Heart right ventricle (tissue), 16 donors: Measurements from ENCODE around the gene SEMA3E. TPM values are rescaled to one million over a fixed set of nuclear protein-coding genes. Genes with fewer than 3 reads are reported as not detected.

ENCODE experiments used
- ATAC-seq, 8 donors: fragments of 200-7000 bp; cut with Tn5 transposase; one replicate each; pipeline ENCODE4 v1.9.1; 2020; ENCODE audit warnings: mild to moderate bottlenecking in 8 of 8, moderate library complexity in 8 of 8, moderate number of reproducible peaks in 1 of 8
- DNase-seq, 2 donors: peaks; one replicate each; pipeline ENCODE4 v3.0.0-alpha.2; 2020
- H3K27ac ChIP-seq, 10 donors: fragments of 200-600 bp; sonication (generic) in 2 of 10; one replicate each; pipeline versions ENCODE4 v1.5.0 to v1.8.0; 2020 to 2022; ENCODE audit warnings: mild to moderate bottlenecking in 3 of 10
- H3K27me3 ChIP-seq, 7 donors: fragments of 200-600 bp; one replicate each; pipeline ENCODE4 v1.8.0; 2021 to 2022; ENCODE audit warnings: mild to moderate bottlenecking in 2 of 7
- H3K36me3 ChIP-seq, 9 donors: fragments of 200-600 bp; sonication (generic) in 1 of 9; one replicate each; pipeline versions ENCODE4 v1.5.0 to v1.8.0; 2020 to 2022; ENCODE audit warnings: mild to moderate bottlenecking in 2 of 9
- H3K4me1 ChIP-seq, 9 donors: fragments of 200-600 bp; sonication (generic) in 1 of 9; one replicate each; pipeline versions ENCODE4 v1.5.0 to v1.8.0; 2020 to 2022; ENCODE audit warnings: mild to moderate bottlenecking in 4 of 9
- H3K4me3 ChIP-seq, 10 donors: fragments of 200-600 bp; sonication (generic) in 2 of 10; one replicate each; pipeline versions ENCODE4 v1.5.0 to v1.8.0; 2020 to 2022; ENCODE audit warnings: mild to moderate bottlenecking in 7 of 10, moderate library complexity in 2 of 10
- H3K9me3 ChIP-seq, 11 donors: fragments of 200-600 bp in 10 of 11; sonication (generic) in 2 of 11; one replicate each; pipeline versions ENCODE4 v1.5.0 to v1.8.0; 2013 to 2022; ENCODE audit warnings: mild to moderate bottlenecking in 2 of 11, control low read depth in 1 of 11, moderate library complexity in 1 of 11
- CTCF ChIP-seq, 9 donors: fragments of 200-600 bp; sonication (generic) in 2 of 9; IDR thresholded peaks; one replicate each; pipeline versions ENCODE4 v1.5.0 to v1.8.0; 2021 to 2022; ENCODE audit warnings: antibody characterized with exemption in 9 of 9, mild to moderate bottlenecking in 5 of 9, moderate library complexity in 1 of 9
- WGBS, 2 donors: extraction: QIAGEN DNeasy Blood & Tissue Kit; methylation state at CpG; one replicate each; pipeline ENCODE4 v1.1.7; 2013; ENCODE audit warnings: inconsistent platforms in 1 of 2; 5-methylcytosine and 5-hydroxymethylcytosine counted together
- intact Hi-C, 10 donors: fragments of 100-400 bp; cut with DNase I; formaldehyde crosslinking; loops; one replicate each; pipeline versions ENCODE4 v1.11.1 to v1.14.2; 2022
- polyA plus RNA-seq, 2 donors: library from polyadenylated mRNA; stranded (reverse); fragments of 200-250 nt; gene quantifications; one replicate each; pipeline ENCODE4 v1.2.3, GENCODE V29; 2013
- total RNA-seq, 10 donors: library from RNA; stranded (reverse); fragmentation: NEBNext Ultra II Directional in 3 of 10; extraction: Animal tissue kit (Norgen Biotek cat#: 25700) in 3 of 10; gene quantifications; one replicate each; pipeline versions ENCODE4 v1.2.1 to v1.2.4, GENCODE V29; 2021 to 2023
- donor health status: Arrhythmogenic right ventricular cardiomyopathy.
- donor health status: ischemic (EF 13 %, LVEDD 7.1; RV severe dilation, severe dysfunction).
- donor health status: healthy with polysubstance abuse.
- donor health status: DM: no; HTN: yes; CAD: no.
- donor health status: DM: no; HTN: no; CAD: no.
- donor health status: ischemic (EF 25% LVEDD 6.9; RV normal size, moderate dysfunction).
- donor health status: ischemic (EF 25% LVEDD 5.7; RV mildly dilated, moderate dysfunction).
- donor health status: healthy.
- donor health status: DM: yes; HTN: yes; CAD: no.
- donor health status: Ischemic cardiomyopathy.
- donor health status: ischemic (EF 35%, LVEDD 5.7; RV mildly dilated, moderate dysfunction).
- donor health status: nonischemic (EF 11% LVEDD 7.7; RV severe dilation, severe dysfunction).
- donor health status: DM: yes; HTN: yes; CAD: no.
- donor health status: PGD.
- donor health status: ischemic (EF 29% LVEDD 5.4; RV normal size, mild dysfunction).
- donor health status: nonischemic (EF 23%, LVEDD 6.1; RV moderate dilation, normal function).

Gene SEMA3E
- total and polyA plus RNA-seq, 12 donors = under 0.01 to 0.53 (median 0.30) TPM; not detected in 4

DNA sequence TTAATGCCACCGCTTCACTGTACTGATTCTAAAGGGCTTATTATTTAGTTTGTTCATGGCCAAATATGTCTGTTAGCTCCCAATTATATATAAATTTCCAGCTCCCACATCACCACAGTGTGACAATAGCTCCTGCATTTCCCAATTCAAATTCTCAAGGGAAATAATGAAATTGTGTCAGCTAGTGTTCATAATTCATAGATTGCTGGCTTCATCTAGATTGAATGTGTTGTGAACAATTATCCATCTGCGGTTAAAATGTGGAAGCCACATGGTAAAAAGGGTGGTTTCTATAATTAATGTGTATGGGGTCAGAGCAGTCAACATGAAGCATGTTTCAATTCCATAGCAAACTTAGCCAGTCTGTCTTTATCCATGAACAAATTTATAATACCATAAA is 154.3 kb downstream of the SEMA3E start:
- no peaks in the 10 kb centered on the region for H3K4me1 ChIP-seq
- H3K36me3 ChIP-seq = no peaks in the 10 kb centered on the region
- intact Hi-C loops = no loop called here
- H3K4me3 ChIP-seq = no peak overlapping the region
- no peaks in the 10 kb centered on the region for H3K9me3 ChIP-seq
- no peak for DNase-seq
- no peaks in the 10 kb centered on the region for H3K27me3 ChIP-seq
- TF ChIP-seq CTCF (IDR thresholded peaks at IDR 0.05) = no peak
- no peak overlapping the region for H3K27ac ChIP-seq
- WGBS, 2 donors = 94 to 95% methylated on average over 2 of the region's 2 CpGs
- no peak for ATAC-seq

DNA sequence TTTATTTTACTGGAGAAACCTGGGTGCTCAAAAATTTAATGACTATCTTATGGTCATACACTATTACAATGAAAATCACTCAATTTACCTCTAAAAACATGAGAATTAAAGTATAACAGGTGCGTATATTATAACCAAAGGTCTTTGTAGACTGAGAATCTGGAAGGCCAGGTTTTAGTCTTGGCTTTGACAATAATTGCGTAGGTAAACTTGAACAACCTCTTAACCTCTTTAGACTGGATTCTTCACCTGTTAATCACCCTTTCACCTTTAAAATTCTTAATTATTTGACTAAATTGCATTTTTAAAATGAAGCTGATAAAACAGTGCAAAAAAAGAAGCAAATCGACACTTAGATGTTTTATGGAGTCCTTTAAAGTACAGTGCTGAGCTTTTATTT is 156.1 kb downstream of the SEMA3E start:
- Histone ChIP-seq H3K27me3 (no peaks in the 10 kb centered on the region), H3K4me1 (no peaks in the 10 kb centered on the region), H3K4me3 (no peak overlapping the region), H3K36me3 (no peaks in the 10 kb centered on the region), H3K9me3 (no peaks in the 10 kb centered on the region), H3K27ac (no peak overlapping the region)
- DNase-seq = no peak
- WGBS, 2 donors = 70 to 80% methylated on average over 3 of the region's 3 CpGs
- ATAC-seq = no peak
- intact Hi-C loops = no loop called here
- no peak for TF ChIP-seq CTCF (IDR thresholded peaks at IDR 0.05)

- Histone ChIP-seq H3K4me1 (no peaks in the 10 kb centered on the region), H3K4me3 (no peak overlapping the region), H3K9me3 (no peaks in the 10 kb centered on the region), H3K27ac (no peak overlapping the region), H3K27me3 (no peaks in the 10 kb centered on the region), H3K36me3 (no peaks in the 10 kb centered on the region)
- TF ChIP-seq CTCF (IDR thresholded peaks at IDR 0.05) = no peak
- intact Hi-C loops = no loop called here
- no peak for ATAC-seq
- WGBS, 2 donors = 81 to 88% methylated on average over 2 of the region's 2 CpGs
- DNase-seq = no peak
Observed at GRCh38 chr7:83487801-83488200, 161.1 kb downstream of the SEMA3E start.

DNA sequence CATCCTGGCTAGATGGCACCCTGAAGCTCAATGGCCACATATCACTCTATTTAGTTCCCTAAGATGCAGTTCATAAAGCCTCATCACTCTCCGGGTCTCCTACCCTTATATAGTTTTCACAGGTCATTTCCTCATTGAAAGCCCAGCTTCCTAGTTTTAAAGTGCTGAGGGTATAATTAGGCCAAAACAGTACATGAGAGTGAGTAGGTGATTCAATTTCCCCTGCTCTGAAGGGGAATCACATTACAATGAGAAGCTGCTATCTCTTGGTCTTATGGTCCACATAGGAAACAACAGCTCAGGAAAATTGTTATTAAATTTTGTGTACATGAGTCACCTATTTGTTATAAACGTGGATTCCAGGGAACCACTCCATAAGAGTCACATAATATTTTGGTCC is 162.0 kb downstream of the SEMA3E start:
- H3K9me3 ChIP-seq = no peaks in the 10 kb centered on the region
- H3K36me3 ChIP-seq = no peaks in the 10 kb centered on the region
- 68 to 72% methylated on average over 2 of the region's 2 CpGs for WGBS, 2 donors
- H3K27ac ChIP-seq = no peak overlapping the region
- DNase-seq (no peak), ATAC-seq (no peak)
- H3K27me3 ChIP-seq = no peaks in the 10 kb centered on the region
- no peak for TF ChIP-seq CTCF (IDR thresholded peaks at IDR 0.05)
- H3K4me1 ChIP-seq = no peaks in the 10 kb centered on the region
- H3K4me3 ChIP-seq = no peak overlapping the region
- intact Hi-C loops = no loop called here

- H3K9me3 ChIP-seq = no peaks in the 10 kb centered on the region
- 75 to 77% methylated on average over 2 of the region's 2 CpGs for WGBS, 2 donors
- H3K36me3 ChIP-seq = no peaks in the 10 kb centered on the region
- H3K27me3 ChIP-seq = no peaks in the 10 kb centered on the region
- TF ChIP-seq CTCF (IDR thresholded peaks at IDR 0.05) = no peak
- no peak overlapping the region for H3K27ac ChIP-seq
- no peak for DNase-seq
- no peak overlapping the region for H3K4me3 ChIP-seq
- H3K4me1 ChIP-seq = no peaks in the 10 kb centered on the region
- intact Hi-C loops = no loop called here
- no peak for ATAC-seq
Observed at GRCh38 chr7:83486536-83486935, 162.4 kb downstream of the SEMA3E start.
